GM21737 (cell line): ENCODE results near the gene KCNJ11.
A peak's percentile ranks its signal among the peaks of the same experiment; 100 is the strongest.
"Not testable (repeated sequence)": the region's sequence is repeated elsewhere in the genome, so short reads cannot be mapped to it uniquely, and the experiment has no call there.

ENCODE experiments used
- ATAC-seq: cut with Tn5 transposase; IDR thresholded peaks from one replicate; pipeline ENCODE4 v1.9.1; 2021; ENCODE audit warnings: mild to moderate bottlenecking, moderate library complexity; ENCODE audit not compliant: unreplicated experiment

KCNJ11 gene

DNA sequence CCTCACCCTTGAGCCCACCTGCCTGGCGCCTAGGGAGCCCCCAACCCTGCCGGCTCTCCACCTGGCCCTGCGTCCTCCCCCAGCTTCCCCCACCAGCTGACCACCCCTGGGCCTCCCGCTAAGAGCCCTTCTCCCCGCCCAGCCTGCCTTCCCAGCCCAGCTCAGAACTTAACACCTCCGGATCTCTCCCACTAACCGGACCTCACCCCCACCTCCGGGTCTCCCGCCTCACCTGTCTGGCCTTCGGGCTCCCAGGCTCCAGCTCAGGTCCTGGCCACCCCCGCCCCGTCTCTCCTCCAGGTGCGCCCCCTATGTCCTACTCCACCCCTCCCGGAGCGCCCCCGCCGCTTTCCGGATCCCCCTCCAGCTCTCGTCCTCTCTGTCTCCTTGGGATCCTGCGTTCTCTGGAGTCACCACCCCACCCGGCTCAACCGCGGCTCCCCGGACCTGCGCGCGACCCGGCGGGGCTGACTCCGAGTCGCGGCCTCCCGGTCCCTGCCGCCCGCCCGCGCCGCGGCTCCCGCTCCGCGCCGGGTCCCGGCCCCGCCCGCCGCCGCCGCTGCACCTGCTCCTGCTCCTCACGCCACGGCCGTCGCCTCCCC lies at the start of gene KCNJ11:
TSS of gene KCNJ11 (minus strand) at position 51 of the 602 bp plus-strand sequence. CDS start 568 bp downstream, outside the sequence.
- ATAC-seq: peak; percentile 43

DNA sequence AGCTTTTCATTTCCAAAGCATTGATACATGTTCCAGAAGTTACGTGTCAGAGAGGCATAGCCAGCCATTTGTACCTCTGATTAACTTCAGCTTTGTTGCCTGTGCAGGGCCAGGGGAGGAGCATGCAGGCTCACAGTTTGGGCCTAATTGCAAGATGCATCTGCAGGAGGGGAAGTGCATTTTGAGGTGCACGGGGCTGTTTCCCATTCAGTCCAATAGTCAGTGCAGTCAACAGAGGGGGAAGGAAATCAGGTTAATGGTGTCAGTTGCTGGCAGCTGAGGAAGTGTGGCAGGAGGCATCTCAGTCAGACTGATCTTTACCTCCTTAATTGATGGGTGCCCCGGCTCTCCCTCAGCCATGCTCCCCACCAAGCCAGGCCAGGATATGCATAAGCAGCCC lies 48.9 kb upstream of the KCNJ11 start:
- no peak for ATAC-seq

DNA sequence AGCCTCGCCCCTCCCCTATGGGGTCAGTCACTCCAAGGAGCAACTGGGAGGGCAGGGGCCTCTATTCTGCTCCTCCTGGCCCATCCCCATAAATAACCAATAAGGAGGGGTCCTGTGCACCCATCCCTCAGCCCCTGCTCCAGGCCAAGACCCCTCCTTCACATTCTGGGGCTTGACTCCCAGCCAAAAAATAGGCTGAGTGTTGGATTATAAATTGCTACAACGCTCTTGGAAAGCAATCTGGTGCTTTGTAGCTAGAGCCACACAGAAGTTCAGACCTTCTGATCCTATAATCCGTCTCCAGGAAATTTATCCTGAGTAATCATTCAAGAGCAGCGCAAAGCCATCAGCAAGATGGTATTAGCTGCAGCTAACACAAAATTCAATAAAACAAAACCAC lies 45.6 kb upstream of the KCNJ11 start:
- ATAC-seq: no peak

DNA sequence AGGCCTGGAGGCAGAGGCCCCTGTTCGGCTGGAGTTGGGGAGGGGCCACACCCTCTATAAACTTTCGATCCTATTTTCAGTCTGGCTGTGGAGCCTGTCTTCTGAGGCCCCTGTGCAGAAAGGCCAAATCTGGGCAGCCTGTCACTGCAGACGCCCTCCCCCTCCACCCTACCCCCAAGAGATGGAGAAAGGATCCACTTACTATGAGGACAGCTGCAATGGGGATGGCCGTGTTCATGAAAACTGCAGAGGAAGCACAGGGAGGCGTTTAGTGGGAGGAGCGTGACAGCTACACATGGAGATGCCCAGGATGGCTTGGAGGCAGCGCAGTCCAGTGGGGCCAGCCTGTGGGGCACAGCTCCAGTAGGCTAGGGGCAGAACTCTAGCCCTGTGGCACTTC lies 43.5 kb upstream of the KCNJ11 start:
- no peak for ATAC-seq

DNA sequence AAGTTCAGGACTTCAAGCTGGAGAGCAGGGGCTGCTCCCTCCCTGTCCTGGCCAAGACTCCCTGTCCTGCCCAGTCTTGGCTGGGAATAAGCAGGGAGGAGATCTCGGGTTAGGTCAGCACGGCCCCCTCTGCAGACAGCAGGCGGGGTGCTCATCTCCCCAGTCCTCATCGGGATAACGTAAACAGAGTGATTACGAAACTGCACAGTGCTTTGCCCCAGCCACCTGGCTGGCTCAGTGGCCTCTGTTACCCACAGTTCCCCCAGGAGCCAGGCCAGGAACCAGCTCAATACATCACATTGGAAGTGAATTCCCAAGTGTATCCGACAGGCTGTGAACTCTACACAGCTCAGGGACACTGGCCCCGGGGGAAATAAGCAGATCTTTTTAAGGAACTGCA lies 42.7 kb upstream of the KCNJ11 start:
- no peak for ATAC-seq

DNA sequence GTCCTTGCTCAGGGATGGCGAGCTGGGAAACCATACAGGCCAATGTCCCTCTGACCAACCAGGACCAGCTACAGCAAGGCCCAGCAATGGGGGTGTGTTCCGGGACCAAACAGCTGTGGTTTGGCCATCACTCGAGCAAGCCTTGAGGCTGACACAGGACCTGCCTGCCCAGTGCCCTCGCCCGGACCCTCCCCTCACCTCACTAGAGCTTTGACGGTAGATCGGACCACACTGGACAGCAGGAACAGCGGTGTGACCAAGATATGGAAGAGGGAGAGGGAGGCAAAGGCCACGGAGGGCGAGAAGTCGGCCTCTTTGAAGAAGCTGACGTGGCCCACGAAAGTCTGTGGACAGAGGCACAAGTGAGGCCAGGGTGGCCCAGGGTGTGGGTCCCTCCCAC lies 42.2 kb upstream of the KCNJ11 start:
- no peak for ATAC-seq

DNA sequence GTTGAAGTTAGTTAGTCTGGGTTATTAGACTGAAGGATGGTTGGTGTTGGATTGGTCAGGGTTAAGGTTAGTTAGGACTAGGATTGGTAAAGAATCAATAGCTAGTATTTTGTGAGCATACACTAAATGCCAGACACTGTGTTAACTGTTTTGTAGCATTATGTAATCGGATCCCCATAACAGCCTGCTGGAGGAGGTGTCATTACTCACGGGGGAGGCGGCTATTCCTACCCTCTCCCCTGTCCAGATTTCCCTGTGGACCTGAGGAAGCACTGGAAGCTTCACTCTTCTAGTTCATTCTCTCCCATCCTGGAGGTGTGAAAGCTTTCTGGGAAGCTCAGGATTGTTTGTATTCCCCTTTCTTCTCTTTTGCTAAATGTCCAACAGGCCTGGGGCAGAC lies 40.5 kb upstream of the KCNJ11 start:
- ATAC-seq: no peak

DNA sequence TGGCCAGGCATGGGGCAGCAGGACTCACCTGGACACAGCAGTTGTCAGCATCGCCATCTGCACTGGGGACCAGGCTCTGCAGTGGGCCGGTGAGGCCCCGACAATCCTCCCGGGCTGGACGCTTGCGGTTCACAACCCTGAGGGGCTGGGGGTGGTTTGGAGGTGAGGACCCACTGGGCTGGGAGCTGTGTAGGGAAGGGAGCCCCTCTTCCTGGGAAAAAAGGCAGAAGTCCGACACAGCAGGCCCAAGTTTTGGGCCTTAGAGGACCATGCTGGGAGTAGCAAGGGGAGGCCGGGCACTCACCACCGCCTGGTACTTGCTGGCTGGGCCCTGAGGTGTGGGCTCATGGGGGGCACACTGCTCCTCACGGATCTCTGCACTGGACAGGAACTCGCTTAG lies 39.8 kb upstream of the KCNJ11 start:
- ATAC-seq: no peak

DNA sequence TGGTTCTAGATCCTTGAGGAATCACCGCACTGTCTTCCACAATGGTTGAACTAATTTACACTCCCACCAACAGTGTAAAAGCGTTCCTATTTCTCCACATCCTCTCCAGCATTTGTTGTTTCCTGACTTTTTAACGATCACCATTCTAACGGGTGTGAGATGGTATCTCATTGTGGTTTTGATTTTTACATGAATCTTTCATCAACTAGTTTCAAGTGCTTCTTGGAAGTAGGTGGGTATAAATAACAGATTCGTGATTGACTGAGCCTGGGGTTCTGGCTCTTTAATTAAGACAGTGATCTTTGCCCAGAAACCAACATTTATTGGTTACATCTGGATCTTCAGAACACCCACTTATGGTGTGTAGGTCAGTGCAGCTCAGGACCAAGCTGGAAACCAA lies 37.8 kb upstream of the KCNJ11 start:
- not testable (repeated sequence) for ATAC-seq

DNA sequence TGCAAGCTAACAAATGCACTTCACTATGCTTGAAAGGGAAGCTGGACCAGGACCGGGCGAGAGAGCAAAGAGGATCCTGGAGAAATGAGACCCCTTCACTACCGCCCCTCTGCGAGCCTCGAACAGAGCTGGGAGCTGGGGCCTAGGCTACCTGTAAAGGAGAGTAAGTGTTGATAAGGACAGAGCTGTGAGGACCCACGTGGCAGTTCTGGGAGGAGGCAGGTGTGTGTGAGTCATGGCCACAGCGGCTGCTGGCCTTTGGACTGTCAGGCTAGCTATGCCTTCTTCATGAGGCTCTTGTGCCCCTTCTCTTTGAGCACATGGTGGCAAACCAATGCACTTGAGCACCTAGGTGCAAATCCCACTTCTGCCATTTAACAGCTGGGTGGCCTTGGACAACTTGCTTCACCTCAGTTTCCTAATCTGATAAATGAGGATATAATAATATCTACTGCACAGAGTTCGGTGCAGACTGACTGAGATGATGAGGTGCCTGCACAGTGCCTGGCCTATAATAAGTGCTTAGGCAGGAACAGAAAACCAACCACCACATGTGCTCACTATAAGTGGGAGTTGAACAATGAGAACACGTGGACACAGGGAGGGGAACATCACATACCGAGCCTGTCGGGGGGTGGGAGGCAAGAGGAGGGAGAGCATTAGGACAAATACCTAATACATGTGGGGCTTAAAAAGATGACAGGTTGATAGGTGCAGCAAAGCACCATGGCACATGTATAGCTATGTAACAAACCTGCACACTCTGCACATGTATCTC lies 35.3 kb upstream of the KCNJ11 start:
- ATAC-seq: no peak

DNA sequence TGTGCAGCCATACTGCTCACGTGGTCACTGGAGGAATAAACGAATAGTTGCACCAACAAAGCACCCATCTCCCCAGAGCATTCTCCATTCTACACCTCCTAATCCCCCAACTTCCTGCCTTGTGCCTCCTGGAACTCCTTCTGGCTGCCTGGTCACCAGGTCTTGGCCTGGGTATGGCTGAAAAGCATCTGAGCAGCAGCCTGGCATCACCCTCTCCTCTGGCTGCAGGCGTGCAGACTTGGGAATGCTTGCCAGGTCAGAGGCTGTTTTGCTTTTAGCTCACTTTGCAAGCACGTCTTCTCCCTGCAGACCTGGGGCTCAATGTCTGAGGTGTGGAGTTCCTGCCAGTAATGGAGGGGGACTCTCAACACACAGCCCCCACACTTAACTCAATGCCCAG lies 33.3 kb upstream of the KCNJ11 start:
- ATAC-seq: no peak

DNA sequence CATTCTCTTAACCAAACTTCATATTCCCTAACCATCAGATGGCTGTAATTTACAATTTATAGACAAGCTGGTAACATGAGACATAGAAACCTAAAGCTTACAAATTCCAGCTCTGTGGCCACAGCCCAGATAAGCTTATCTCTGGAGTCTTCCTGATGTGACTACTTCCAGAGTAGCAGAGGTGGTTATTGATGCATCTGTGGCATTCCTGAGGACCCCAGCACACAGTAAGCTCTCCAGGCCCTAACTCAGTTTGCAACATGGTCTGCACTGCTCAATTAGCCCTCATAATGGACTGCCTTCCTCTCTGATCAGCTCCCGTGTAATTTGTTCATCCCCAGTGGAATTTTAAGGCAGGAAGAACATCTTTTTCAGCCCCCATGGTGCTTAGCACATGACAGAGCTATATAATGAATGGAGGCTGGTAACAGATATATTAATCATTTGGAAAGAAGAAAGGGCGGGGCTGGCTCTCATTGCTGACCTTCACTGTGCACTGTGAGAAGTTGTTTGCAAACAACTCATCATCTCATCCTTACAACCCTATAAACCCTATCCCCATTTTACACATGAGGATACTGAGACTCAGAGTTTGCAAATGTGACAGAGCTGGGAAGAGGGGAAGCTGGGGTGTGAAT lies 30.1 kb upstream of the KCNJ11 start:
- ATAC-seq: no peak

DNA sequence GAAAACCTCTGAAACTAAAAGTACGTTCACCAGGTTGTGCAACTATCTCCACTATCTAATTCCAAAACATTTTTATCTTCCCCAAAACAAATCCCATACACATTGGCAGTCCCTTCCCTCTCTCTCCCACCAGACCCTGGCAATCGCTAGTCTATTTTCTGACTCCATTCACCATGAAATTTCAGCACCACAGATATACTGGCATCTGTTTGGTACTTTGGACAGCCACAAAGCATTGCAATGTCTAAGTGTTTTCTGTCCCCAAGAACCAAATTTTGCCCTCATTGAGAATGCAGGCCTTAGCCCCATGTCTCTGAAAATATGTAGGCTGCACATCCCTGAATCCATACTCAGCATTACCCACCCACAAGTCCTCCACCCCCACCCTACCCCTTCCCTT lies 28.0 kb upstream of the KCNJ11 start:
- no peak for ATAC-seq

DNA sequence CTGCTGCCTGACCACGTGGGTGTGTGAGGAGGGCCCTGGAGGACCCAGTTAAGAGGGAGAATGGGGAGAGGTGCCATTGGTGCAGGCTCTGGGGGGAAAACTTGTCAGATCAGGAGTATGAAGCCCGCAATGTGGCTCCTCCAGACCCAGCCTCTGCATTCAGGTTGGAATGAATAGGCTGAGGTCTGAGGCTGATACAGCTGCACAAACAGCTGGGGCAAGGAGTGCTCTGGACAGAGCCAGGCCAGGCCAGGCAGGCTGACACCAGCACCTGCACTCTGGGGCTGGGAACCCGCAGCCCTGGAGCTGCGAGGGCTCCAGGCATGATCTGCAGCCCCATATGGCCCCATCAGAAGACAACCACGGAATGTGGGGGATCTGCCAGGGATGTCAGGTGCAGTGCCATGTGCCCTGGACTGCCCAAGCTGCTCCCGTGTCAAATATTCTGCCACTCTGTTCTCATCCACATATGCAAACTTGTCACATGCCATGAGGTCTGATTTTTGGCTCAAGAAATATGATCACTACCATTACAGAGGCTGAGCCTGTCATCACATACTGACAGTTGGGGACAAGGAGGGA lies 27.2 kb upstream of the KCNJ11 start:
- ATAC-seq: no peak

DNA sequence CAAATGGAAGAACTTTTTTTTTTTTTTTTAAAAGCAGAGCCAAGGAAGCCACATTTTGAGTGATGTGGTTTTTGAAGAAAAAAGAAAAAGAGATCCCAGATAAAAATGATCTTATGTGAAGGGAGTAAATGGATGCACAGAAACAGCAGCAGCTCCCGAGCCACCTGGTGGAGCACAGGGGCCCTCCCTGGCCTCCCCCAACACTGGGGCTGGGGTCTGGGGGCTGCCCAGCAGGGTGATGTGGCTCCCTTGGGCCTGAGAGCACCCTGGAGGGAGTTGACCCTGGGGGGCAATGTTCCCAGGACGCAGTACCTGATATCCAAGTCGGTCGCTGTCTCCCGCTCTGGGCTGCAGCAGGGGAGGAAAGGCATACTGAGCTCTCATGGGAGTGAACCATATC lies 26.5 kb upstream of the KCNJ11 start:
- ATAC-seq: no peak

DNA sequence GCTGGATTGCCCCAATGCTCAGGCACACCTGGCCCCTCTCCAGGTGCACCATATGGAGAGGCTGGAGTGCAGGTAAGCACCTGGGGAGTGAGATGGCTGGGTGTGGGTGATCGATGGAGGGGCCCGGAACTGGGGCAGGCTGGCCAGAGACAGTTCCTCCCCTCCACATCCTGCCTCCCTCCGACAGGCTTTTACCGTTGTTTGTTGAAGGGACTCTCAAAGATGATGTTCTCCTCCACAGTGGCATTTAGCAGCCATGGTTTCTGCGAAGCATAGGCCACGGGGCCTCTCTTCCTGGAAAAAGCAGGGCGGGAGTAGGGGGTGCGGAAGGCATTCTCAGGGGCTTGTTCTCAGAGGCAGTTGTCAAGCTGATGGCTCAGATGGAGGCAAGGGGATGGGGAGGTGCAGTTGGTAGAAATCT lies 25.9 kb upstream of the KCNJ11 start:
- no peak for ATAC-seq

DNA sequence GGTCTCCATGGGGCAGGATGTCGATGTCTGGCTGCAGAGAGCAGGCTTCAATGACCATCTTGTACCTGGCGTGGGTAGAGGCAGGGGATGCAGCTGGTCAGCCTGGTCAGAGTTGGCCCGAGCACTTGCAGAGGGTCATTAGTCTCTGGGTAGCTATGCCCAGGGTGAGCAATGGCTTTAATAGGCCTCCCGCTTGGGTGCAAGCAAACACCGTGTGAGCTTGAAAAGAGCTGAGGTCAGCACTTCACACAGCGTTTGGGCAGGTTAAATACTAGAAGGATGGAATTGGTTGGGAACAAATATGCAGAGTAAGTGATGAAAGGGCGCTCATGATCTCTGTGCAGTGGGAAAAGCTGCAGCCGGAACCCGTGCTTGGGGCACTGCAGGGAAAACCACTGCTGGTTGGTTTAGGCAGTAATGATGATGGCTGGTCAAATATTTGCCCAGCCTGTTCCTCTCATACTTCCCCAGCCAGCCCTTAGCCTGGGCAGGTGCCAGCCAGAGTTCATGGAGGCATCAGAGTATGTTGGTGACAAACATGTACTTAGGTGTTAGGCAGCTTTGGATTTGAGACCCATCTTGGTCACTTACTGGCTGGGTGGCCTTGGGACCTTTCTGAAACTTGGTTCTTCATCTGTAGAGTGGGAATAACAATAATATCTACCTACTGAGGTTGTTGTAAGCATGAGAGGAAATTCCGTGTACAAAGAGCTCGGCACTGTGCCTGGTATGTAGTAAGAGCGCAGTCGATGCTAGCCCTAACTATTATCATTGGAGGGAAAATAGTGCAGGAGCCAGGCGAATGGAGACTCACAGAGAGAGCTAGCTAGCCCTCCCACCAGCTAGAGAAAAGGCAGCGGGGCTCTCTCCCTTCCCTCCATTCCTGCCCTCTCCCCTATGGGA lies 25.2 kb upstream of the KCNJ11 start:
- ATAC-seq: no peak

DNA sequence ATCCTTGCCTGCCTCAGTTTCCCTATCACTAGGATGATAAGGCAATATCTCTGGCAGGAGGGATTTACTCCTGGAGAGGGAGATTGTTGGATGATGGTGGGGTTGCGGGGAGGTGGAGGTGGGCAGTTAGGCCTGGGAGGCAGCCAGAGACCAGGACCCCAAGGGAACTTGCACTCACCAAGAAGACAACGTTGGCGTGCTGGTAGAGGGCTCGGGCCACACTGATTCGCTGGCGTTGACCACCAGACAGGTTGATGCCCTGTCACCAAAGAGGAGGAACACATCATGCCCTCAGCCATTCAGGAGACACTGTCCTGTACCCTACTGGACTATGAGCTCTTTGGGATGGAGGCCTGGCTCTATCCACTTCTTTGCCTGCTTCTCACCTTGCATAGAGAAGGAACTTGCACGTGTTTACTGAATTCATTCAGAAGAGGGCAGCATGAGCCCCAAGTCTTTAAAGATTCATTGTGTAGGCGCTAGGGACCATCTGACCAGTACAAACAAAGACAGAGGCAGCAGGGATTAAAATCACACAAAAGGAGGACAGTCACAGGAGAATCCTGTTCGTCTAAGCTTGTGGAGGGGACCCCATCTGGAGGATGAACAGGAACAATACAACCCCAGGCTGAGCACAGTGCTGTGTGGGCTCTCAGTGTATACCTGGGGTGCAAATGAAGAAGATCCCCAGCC lies 24.2 kb upstream of the KCNJ11 start:
- no peak for ATAC-seq

DNA sequence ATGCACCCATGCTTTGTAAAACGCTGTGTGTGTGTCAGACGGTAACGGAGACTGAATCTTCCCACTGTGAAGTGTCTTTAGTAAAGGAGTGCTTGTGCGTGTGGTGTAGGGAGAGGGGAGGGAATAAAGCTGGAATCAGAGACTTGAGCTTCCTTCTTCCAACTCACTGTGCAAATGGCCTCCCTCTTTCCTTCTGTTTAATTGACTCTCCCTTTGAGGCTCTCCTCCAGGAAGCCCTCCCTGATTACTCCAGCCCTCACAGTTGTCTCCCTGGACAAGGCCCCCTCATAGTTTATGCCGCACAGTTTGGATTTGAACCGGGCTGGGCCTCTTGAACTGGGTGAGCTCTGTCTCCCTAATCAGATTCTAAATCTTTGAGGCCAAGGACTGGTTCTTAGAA lies 23.0 kb upstream of the KCNJ11 start:
- no peak for ATAC-seq
